Measurements from ENCODE around the gene C20orf144.

C20orf144 gene

DNA sequence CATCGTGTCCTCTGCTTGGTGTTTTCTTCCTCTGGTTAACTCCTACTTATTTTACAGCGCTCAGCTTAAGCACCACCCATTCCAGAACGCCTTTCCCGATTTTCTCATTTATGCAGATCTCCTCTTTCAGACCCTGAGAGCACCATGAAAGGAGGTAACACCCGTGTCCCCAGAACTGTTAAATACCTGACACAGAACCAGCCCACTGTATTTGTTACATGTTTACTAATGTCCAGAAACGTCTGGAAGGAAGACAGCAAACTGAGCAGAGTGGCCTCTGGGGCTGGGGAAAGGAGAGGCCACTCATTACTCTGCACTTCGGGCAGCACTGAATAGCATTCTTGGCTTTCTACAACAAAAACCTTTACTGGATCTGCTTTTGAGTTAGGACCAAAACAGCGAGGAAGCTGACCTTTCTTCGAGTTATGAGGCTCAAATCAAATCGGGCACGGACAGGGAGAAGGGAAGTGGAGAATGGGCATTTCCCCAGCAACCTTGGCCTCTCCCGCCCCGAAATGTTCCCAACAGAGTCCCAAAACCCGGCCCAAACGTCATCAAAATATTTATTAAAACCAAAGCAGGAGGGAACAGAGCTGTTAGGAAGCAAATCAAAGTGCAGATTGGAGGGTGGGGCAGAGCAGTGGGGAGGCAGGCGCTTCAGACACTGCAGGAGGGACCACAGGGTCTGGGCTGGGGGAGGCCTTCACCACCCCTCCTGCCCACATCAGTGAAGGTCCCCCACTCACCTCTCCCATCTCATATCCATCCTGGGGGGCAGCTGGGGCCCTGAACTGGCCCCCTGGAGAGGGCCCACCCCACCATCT is 13.2 kb downstream of the C20orf144 start:
- peaks cover 52% of the 10 kb centered on the region for H4K20me1 ChIP-seq (ENCODE audit: insufficient read depth, low read length)
- no peak overlapping the region for H3K9ac ChIP-seq (ENCODE audit: low read length)
- peak overlapping the region; percentile 77 for H3K4me3 ChIP-seq (ENCODE audit: low read length)
- H3K36me3 ChIP-seq (replicated peaks; ENCODE audit: low read depth, low read length) = peaks cover 37% of the 10 kb centered on the region
- no peaks in the 10 kb centered on the region for H3K9me3 ChIP-seq (ENCODE audit: insufficient read depth, low read length)
- no peak overlapping the region for H3K27ac ChIP-seq (ENCODE audit: low read length)
- H3K4me2 ChIP-seq (ENCODE audit: low read length) = peak overlapping the region; percentile 67
- no peaks in the 10 kb centered on the region for H3K27me3 ChIP-seq (ENCODE audit: low read depth, low read length)
- no peak overlapping the region for H2AFZ ChIP-seq (ENCODE audit: low read depth, low read length)
- peaks cover 16% of the 10 kb centered on the region for H3K4me1 ChIP-seq (ENCODE audit: low read length)
- H3K79me2 ChIP-seq (ENCODE audit: low read length) = peaks cover 7% of the 10 kb centered on the region
- TF ChIP-seq, protein P1, sequence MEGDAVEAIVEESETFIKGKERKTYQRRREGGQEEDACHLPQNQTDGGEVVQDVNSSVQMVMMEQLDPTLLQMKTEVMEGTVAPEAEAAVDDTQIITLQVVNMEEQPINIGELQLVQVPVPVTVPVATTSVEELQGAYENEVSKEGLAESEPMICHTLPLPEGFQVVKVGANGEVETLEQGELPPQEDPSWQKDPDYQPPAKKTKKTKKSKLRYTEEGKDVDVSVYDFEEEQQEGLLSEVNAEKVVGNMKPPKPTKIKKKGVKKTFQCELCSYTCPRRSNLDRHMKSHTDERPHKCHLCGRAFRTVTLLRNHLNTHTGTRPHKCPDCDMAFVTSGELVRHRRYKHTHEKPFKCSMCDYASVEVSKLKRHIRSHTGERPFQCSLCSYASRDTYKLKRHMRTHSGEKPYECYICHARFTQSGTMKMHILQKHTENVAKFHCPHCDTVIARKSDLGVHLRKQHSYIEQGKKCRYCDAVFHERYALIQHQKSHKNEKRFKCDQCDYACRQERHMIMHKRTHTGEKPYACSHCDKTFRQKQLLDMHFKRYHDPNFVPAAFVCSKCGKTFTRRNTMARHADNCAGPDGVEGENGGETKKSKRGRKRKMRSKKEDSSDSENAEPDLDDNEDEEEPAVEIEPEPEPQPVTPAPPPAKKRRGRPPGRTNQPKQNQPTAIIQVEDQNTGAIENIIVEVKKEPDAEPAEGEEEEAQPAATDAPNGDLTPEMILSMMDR (IDR thresholded peaks at IDR 0.05; ENCODE audit: low read depth, low read length) = no peak
- no peak for TF ChIP-seq EZH2phosphoT487 (IDR thresholded peaks at IDR 0.05; ENCODE audit: low read depth)

GRCh38 chr20:33676121-33676520 is 14.0 kb downstream of the C20orf144 start:
- H3K79me2 ChIP-seq (ENCODE audit: low read length) = peaks cover 15% of the 10 kb centered on the region
- no peak overlapping the region for H2AFZ ChIP-seq (ENCODE audit: low read depth, low read length)
- no peak for TF ChIP-seq EZH2phosphoT487 (IDR thresholded peaks at IDR 0.05; ENCODE audit: low read depth)
- TF ChIP-seq, protein P1 (IDR thresholded peaks at IDR 0.05; ENCODE audit: low read depth, low read length) = no peak
- H3K27ac ChIP-seq (ENCODE audit: low read length) = no peak overlapping the region
- H3K9ac ChIP-seq (ENCODE audit: low read length) = no peak overlapping the region
- no peaks in the 10 kb centered on the region for H3K9me3 ChIP-seq (ENCODE audit: insufficient read depth, low read length)
- H3K4me3 ChIP-seq (ENCODE audit: low read length) = no peak overlapping the region
- no peak overlapping the region for H3K4me2 ChIP-seq (ENCODE audit: low read length)
- peaks cover 16% of the 10 kb centered on the region for H3K4me1 ChIP-seq (ENCODE audit: low read length)
- peaks cover 60% of the 10 kb centered on the region for H4K20me1 ChIP-seq (ENCODE audit: insufficient read depth, low read length)
- peaks cover 41% of the 10 kb centered on the region for H3K36me3 ChIP-seq (replicated peaks; ENCODE audit: low read depth, low read length)
- no peaks in the 10 kb centered on the region for H3K27me3 ChIP-seq (ENCODE audit: low read depth, low read length)

DNA sequence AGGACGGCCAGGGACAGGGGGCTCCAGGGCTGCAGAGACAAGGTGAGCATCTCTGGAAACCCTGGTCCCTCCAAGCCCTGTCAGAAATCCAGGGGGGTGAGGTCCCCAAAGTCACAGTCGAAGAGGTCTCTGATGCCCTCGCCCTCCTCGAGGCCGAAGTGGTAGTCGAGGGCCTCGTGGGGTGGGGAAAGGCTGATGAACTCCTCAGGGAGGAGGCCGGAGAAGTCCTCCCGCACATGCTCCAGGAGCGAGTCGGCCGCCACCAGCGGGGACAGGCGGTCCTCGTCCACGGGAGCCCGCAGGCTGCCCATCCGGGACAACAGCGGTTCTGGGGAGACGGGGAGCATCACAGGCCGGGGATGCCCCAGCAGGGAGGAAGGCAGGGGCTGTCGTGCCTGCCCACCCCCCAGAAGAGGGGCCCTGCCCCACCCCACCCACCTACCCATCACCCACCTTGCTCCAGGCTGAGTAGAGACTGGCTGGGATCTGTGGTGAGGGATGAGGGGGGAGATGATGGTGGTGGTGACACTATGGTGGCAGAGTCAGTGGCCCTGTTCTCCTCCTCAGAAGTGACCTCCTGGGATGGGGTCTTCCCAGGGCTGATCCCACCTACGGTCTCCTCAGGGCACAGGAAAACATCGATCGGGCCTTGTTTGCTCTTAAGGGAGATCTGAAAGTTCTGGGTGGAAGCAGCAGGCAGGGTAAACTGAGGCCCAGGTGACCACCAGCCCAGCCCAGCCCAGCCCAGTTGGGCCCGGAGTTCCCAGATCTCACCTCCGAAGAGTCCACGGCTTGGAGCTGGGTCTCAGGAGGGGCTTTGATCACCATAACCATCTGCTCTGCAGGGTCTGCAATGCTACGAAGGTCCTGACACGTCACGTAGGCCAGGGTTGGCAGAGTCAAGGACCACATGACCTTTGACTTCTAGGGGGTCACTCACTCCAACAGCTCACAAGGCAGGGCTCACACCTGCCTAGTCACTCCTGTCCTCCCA is 14.8 kb downstream of the C20orf144 start:
- peaks cover 68% of the 10 kb centered on the region for H4K20me1 ChIP-seq (ENCODE audit: insufficient read depth, low read length)
- H3K36me3 ChIP-seq (replicated peaks; ENCODE audit: low read depth, low read length) = peaks cover 41% of the 10 kb centered on the region
- H3K4me1 ChIP-seq (ENCODE audit: low read length) = peaks cover 16% of the 10 kb centered on the region
- H3K27me3 ChIP-seq (ENCODE audit: low read depth, low read length) = no peaks in the 10 kb centered on the region
- no peak overlapping the region for H3K27ac ChIP-seq (ENCODE audit: low read length)
- no peak overlapping the region for H3K9ac ChIP-seq (ENCODE audit: low read length)
- H2AFZ ChIP-seq (ENCODE audit: low read depth, low read length) = no peak overlapping the region
- H3K79me2 ChIP-seq (ENCODE audit: low read length) = peaks cover 23% of the 10 kb centered on the region
- H3K9me3 ChIP-seq (ENCODE audit: insufficient read depth, low read length) = no peaks in the 10 kb centered on the region
- TF ChIP-seq, protein P1 (IDR thresholded peaks at IDR 0.05; ENCODE audit: low read depth, low read length) = no peak
- no peak for TF ChIP-seq EZH2phosphoT487 (IDR thresholded peaks at IDR 0.05; ENCODE audit: low read depth)
- no peak overlapping the region for H3K4me2 ChIP-seq (ENCODE audit: low read length)
- no peak overlapping the region for H3K4me3 ChIP-seq (ENCODE audit: low read length)

Data from OCI-LY3 (cell line).